Panc1 (cell line): ENCODE results near the gene ACSL5. TPM values are rescaled to one million over a fixed set of nuclear protein-coding genes. Genes with fewer than 3 reads are reported as not detected.

Experiments
- ATAC-seq: fragments of 200-7000 bp; cut with Tn5 transposase; 2 replicates; pipeline ENCODE4 v1.9.1; 2020; ENCODE audit warnings: mild to moderate bottlenecking, moderate library complexity
- BruUV-seq: library from RNA; stranded (reverse); fragments of 400-500 nt; replicated peaks from 2 replicates; lab custom pipeline; 2021; lab: Mats Ljungman, UMichigan
- CTCF ChIA-PET: fragments of 300-600 bp; sonication (Branson Sonifier 250); formaldehyde crosslinking; loops from one replicate; lab custom pipeline; 2022; ENCODE audit warnings: antibody characterized with exemption; lab: Charles Lee
- POLR2A ChIA-PET: fragments of 300-600 bp; sonication (Branson Sonifier 250); formaldehyde crosslinking; loops from one replicate; lab custom pipeline; 2022; ENCODE audit warnings: antibody characterized with exemption; lab: Charles Lee
- DNase-seq: peaks from one replicate; pipeline ENCODE4 v3.0.0-alpha.2; 2010; ENCODE audit warnings: low read depth, low spot score
- H3K27ac ChIP-seq: 2 replicates; pipeline ENCODE4 v1.5.1; 2011; ENCODE audit warnings: mild to moderate bottlenecking, low read length, inconsistent platforms
- H3K27me3 ChIP-seq: fragments of 200-500 bp; sonication (Bioruptor generic); 2 replicates; pipeline ENCODE4 v1.6.0; 2014; ENCODE audit warnings: low read length, inconsistent platforms; ENCODE audit not compliant: control insufficient read depth, insufficient read depth
- H3K36me3 ChIP-seq: fragments of 200-500 bp; sonication (Bioruptor generic); 2 replicates; pipeline ENCODE4 v1.5.1; 2014; ENCODE audit warnings: inconsistent platforms, mild to moderate bottlenecking, low read length, moderate library complexity; ENCODE audit not compliant: control insufficient read depth, insufficient read depth
- H3K4me1 ChIP-seq: 2 replicates; pipeline ENCODE4 v1.5.1; 2011; ENCODE audit warnings: inconsistent platforms, mild to moderate bottlenecking, low read length, moderate library complexity; ENCODE audit not compliant: control insufficient read depth, insufficient read depth
- H3K4me3 ChIP-seq, 2 experiments: 2 replicates each; pipeline ENCODE4 v1.5.1; 2011 to 2012; ENCODE audit warnings: low read depth in 2 of 2, low read length in 2 of 2, mild to moderate bottlenecking in 2 of 2, inconsistent platforms in 1 of 2, moderate library complexity in 1 of 2
- H3K9me3 ChIP-seq: fragments of 200-500 bp; sonication (Bioruptor generic); 2 replicates; pipeline ENCODE4 v1.5.1; 2014; ENCODE audit warnings: low read depth, mild to moderate bottlenecking, inconsistent platforms, low read length, moderate library complexity; ENCODE audit not compliant: control insufficient read depth, insufficient read depth
- CTCF ChIP-seq: fragments of 450-650 bp; IDR thresholded peaks from 2 replicates; pipeline ENCODE4 v1.5.1; 2017; ENCODE audit warnings: mild to moderate bottlenecking
- POLR2AphosphoS5 ChIP-seq: IDR thresholded peaks from 2 replicates; pipeline ENCODE4 v1.6.1; 2012; ENCODE audit warnings: mild to moderate bottlenecking, low read depth, low read length, moderate library complexity
- REST ChIP-seq, 2 experiments: IDR thresholded peaks; 2 replicates each; pipeline ENCODE4 v1.6.1; 2011 to 2012; ENCODE audit warnings: low read depth in 2 of 2, control low read depth in 1 of 2, low read length in 1 of 2, mild to moderate bottlenecking in 1 of 2, moderate library complexity in 1 of 2; ENCODE audit not compliant: insufficient read depth in 1 of 2
- SIN3A ChIP-seq: IDR thresholded peaks from 2 replicates; pipeline ENCODE4 v1.6.1; 2012; ENCODE audit warnings: low read depth, mild to moderate bottlenecking, low read length, moderate library complexity, borderline replicate concordance; ENCODE audit not compliant: insufficient read depth
- TCF7L2 ChIP-seq: IDR thresholded peaks from 2 replicates; pipeline ENCODE4 v1.6.1; 2011; ENCODE audit warnings: mild to moderate bottlenecking, low read depth, low read length, inconsistent platforms
- in situ Hi-C: cut with HindIII; loops from 2 replicates; pipeline ENCODE4 v1.10.0; 2016; ENCODE audit warnings: low sequenced_read_pairs, low pct_unique_long_range_greater_than_20kb
- intact Hi-C: fragments of 100-400 bp; cut with micrococcal nuclease; formaldehyde crosslinking; loops from one replicate; pipeline ENCODE4 v1.10.0; 2022; ENCODE audit not compliant: unreplicated experiment
- total RNA-seq: library from RNA; stranded (reverse); gene quantifications from one replicate; pipeline ENCODE4 v1.2.1, GENCODE V29; 2021; ENCODE audit not compliant: unreplicated experiment

The ACSL5 gene
- total RNA-seq, 1 experiment from 2014 or later: 2.4 TPM

- no peak for DNase-seq
- BruUV-seq: no TSS peak
- Histone ChIP-seq H3K27me3 (peaks cover 12% of the 10 kb centered on the region), H3K4me1 (no peaks in the 10 kb centered on the region), H3K9me3 (no peaks in the 10 kb centered on the region), H3K27ac (no peak overlapping the region), H3K36me3 (no peaks in the 10 kb centered on the region; the same call in 1 of the 2 replicates), H3K4me3 (no peak overlapping the region)
- ChIA-PET POLR2A (interaction anchor here (1.1 kb wide), 1 partner anchor 41 kb away, joined by 3 read pairs; the partner anchor contains the start of gene ACSL5), CTCF (no interaction called here)
- TF ChIP-seq TCF7L2: no peak
- TF ChIP-seq SIN3A: no peak
- no peak for TF ChIP-seq CTCF
- TF ChIP-seq POLR2AphosphoS5: no peak
- no peak for TF ChIP-seq REST (IDR thresholded peaks at IDR 0.05; ENCODE audit: insufficient read depth in 1 of 2, low read depth in 2 of 2, low read length in 1 of 2)
- ATAC-seq: no peak
- intact Hi-C loops: no loop called here
- in situ Hi-C loops: no loop called here
Measured at GRCh38 chr10:112333452-112333851, 40.5 kb upstream of the ACSL5 start.

GRCh38 chr10:112335111-112335867 is 38.6 kb upstream of the ACSL5 start:
- CTCF ChIA-PET: no interaction called here
- ATAC-seq: no peak
- no peak overlapping the region for H3K27ac ChIP-seq

More at GRCh38 chr10:112335111-112335867, 38.6 kb upstream of the ACSL5 start:
- Histone ChIP-seq H3K4me3 (no peak overlapping the region), H3K36me3 (no peaks in the 10 kb centered on the region; the same call in 1 of the 2 replicates), H3K27me3 (peaks cover 12% of the 10 kb centered on the region), H3K4me1 (no peaks in the 10 kb centered on the region), H3K9me3 (no peaks in the 10 kb centered on the region)
- no peak for DNase-seq
- in situ Hi-C loops: no loop called here
- TF ChIP-seq TCF7L2: no peak
- TF ChIP-seq REST (IDR thresholded peaks at IDR 0.05; ENCODE audit: insufficient read depth in 1 of 2, low read depth in 2 of 2, low read length in 1 of 2): no peak
- TF ChIP-seq CTCF: no peak
- TF ChIP-seq SIN3A: no peak
- TF ChIP-seq POLR2AphosphoS5: no peak
- no TSS peak for BruUV-seq
- POLR2A ChIA-PET: no interaction called here
- intact Hi-C loops: no loop called here
